SKM-1 treated with dmso at 0.1 percent for 144 hours (cell line): ENCODE data around the gene PPM1D.
"Not testable (repeated sequence)": the region's sequence is repeated elsewhere in the genome, so short reads cannot be mapped to it uniquely, and the experiment has no call there.

ENCODE experiments used
- DNase-seq: peaks from one replicate; lab custom pipeline; 2025; ENCODE audit not compliant: unreplicated experiment; lab: John Stamatoyannopoulos, UW

The PPM1D gene

DNA sequence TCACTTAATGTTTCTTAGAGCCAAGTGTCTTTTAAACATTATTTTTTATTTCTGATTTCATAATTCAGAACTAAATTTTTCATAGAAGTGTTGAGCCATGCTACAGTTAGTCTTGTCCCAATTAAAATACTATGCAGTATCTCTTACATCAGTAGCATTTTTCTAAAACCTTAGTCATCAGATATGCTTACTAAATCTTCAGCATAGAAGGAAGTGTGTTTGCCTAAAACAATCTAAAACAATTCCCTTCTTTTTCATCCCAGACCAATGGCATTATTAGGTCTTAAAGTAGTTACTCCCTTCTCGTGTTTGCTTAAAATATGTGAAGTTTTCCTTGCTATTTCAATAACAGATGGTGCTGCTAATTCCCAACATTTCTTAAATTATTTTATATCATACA is 64.0 kb downstream of the PPM1D start:
- DNase-seq = no peak

DNA sequence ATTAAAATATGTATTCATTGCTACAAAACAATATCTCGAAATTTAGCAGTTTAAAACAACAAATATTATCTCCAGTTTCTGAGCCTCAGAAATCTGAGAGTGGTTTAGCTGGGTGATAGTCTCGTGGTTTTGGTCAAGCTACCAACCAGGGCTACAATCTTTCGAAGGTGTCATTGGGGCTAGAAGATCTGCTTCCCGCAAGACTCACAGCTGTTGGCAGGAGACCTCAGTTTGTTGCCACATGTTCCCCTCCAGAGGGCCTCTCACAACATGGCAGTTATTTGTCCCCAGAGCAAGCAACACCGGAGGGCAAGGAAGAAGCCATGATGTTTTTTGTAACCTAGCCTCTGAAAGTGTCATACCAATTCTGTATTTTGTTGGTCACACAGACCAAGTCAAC is 65.6 kb downstream of the PPM1D start:
- DNase-seq = no peak

DNA sequence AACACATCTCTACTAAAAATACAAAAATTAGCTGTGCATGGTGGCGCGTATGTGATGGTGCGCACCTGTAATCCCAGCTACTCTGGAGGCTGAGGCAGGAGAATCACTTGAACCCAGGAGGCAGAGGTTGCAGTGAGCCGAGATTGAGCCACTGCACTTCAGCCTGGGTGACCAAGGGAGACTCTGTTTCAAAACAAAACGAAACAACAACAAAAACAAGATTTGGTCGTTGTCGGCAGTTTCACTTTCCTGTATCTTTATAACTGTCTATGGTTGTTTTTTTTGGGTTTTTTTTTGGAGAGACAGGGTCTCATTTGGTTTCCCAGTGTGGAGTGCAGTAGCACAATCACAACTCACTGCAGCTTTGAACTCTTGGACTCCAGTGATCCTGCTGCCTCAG is 68.7 kb downstream of the PPM1D start:
- not testable (repeated sequence) for DNase-seq

- no peak for DNase-seq
Measured at GRCh38 chr17:60671482-60671881, 71.5 kb downstream of the PPM1D start.

DNA sequence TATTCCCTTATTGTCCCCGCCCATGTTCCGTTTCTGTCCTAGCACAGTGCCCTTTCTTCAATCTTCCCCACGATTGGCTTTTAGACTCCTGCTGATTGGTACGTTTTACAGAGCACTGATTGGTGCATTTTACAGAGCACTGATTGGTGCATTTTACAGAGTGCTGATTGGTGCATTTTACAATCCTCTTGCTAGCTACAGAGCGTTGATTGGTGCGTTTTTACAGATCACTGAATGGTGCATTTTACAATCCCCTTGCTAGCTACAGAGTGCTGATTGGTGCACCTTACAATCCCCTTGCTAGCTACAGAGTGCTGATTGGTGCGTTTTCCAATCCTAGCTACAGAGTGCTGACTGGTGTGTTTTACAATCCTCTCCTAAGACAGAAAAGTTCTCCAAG is 74.6 kb downstream of the PPM1D start:
- not testable (repeated sequence) for DNase-seq

DNA sequence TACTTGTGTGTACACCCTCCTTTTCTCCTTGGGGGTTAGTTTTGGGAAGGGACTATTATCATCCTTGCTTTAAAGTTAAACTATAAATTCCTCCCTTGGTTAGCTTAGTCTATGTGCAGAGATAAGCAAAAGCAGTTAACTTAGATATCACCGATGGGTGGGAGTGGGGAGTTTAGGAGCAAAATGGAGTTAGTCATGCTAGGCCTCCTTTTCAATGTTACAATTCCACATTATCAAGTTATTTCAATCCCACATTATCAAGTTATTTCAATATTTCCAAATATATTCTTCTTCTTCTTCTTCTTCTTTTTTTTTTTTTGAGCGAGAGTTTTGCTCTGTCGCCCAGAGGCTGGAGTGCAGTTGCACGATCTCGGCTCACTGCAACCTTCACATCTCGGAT is 76.0 kb downstream of the PPM1D start:
- DNase-seq = no peak

- no peak for DNase-seq
Measured at GRCh38 chr17:60676758-60677307, 76.8 kb downstream of the PPM1D start.

DNA sequence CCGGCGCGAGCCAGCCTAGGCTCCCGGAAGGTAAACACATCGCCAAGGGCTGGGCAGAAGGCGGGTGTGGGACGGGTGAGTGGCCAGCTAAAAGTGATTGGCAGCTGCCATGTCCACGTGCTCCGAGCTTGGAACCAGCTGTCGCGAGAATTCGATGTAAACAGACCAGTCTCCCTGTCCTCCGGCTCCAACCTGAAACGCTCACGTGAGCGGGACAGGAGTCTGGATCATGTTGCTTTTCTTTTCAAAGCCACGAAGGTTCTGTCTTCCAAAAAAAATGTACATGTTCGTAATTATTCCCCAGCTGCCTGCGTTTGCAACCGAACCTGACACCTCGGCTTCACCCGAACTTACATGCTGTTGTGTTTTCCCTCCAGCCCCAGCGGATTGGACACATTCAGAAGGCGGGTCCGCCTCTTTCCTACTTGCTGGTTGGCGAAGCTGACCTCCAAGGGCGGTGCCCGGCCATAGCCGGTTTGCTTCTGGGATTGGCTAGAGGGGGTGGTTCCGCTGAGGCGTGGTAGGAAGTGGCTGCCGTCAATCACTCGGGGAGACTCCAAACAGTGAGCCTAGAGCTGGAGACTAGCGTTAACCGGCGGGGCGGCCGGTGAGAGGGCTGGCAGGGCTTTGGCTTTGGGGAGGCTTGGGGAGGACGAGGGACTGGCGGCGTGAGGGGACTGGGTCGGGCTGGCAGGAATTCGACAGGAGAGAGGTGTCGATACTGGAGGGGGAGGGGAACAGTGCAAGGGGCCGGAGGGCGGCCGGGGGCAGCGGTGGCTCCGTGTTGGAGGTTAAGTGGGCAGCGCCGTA is 77.5 kb downstream of the PPM1D start, which contains the start of gene BCAS3:
Gene BCAS3, plus strand, starts transcription at position 544 of the 810 bp plus-strand sequence.
- peak; percentile 97 for DNase-seq

- no peak for DNase-seq
Measured at GRCh38 chr17:60678118-60678444, 78.1 kb downstream of the PPM1D start.

GRCh38 chr17:60679287-60679686 is 79.3 kb downstream of the PPM1D start:
- no peak for DNase-seq

DNA sequence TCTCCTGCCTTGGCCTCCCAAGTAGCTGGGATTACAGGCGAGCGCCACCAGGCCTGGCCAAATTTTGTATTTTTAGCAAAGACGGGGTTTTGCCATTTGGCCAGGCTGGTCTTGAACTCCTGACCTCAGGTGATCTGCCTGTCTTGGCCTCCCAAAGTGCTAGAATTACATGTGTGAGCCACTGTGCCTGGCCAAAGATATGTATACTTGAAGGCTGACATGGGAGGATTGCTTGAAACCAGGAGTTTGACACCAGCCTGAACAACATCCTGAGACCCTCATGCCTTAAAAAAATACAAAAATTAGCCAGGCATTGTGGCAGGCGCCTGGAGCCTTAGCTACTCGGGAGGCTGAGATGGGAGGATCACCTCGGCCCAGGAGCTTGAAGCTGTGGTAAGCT is 80.8 kb downstream of the PPM1D start:
- DNase-seq = no peak

GRCh38 chr17:60685437-60685836 is 85.4 kb downstream of the PPM1D start:
- DNase-seq = no peak

DNA sequence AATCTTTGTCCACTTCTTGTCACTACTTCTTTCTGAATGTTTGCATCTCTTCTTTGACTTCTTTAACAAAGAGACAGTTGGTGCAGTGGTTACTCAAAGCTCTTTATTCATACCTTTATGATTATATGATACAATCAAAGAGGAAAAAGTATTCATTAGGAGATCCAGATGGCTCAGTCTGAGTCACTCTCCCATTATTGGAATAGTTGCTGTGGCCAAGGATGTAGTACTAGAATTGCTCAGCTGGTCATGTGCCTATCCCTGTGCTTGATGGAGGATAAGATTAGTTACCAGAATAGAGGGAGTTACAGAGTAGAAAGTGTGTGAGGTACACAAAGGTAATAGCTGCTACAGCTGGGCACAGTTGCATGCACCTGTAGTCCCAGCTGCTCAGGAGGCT is 96.0 kb downstream of the PPM1D start:
- DNase-seq = no peak

- no peak for DNase-seq
Measured at GRCh38 chr17:60699090-60699489, 99.1 kb downstream of the PPM1D start.

DNA sequence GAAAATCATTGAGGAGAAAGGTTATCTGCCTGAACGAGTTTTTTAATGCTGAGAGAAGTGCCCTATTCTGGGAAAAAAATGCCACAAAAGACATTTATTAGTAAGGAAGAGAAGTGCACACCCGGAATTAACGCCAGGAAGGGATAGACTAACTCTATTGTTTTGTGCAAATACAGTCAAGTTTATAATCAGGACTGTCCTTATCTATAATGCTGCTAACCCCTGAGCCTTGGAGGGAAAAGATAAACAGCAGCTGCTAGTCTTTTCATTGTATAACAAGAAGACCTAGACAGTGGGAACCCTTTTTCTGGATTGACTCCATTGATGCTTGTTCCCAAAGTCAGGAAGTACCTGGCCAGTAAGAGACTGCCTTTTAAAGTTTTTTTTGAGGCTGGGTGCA is 104.2 kb downstream of the PPM1D start:
- DNase-seq = no peak

- DNase-seq = no peak
Measured at GRCh38 chr17:60712675-60713074, 112.7 kb downstream of the PPM1D start.

DNA sequence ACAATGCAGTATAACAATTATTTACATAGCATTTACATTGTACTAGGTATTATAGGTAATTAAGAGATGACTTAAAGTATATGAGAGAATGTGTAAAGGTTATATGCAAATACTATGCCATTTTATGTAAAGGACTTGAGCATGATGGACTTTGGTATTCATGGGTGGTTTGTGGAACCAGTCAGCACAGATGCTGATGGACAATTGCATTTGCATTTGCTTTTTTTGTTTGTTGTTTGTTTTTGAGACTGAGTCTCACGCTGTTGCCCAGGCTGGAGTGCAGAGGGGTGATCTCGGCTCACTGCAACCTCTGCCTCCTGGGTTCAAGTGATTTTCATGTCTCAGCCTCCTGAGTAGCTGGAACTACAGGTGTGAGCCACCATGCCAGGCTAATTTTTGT is 113.6 kb downstream of the PPM1D start:
- DNase-seq = no peak
